HCT116 (cell line): ENCODE data around the gene RACK1. TPM values are rescaled to one million over a fixed set of nuclear protein-coding genes. Genes with fewer than 3 reads are reported as not detected.
"Not testable (repeated sequence)": the region's sequence is repeated elsewhere in the genome, so short reads cannot be mapped to it uniquely, and the experiment has no call there.

Experiments used
- ATAC-seq: fragments of 200-7000 bp; cut with Tn5 transposase; 2 replicates; pipeline ENCODE4 v1.9.1; 2020; ENCODE audit warnings: mild to moderate bottlenecking, moderate library complexity
- BruUV-seq: library from RNA; stranded (reverse); fragments of 400-500 nt; replicated peaks from 2 replicates; lab custom pipeline; 2021; lab: Mats Ljungman, UMichigan
- CTCF ChIA-PET: fragments of 300-600 bp; sonication (Branson Sonifier 250); formaldehyde crosslinking; loops from one replicate; lab custom pipeline; 2021; ENCODE audit warnings: antibody characterized with exemption; lab: Charles Lee
- POLR2A ChIA-PET: fragments of 300-600, 350-600 bp; sonication (Branson Sonifier 250); formaldehyde crosslinking; loops from one replicate; lab custom pipeline; 2021; ENCODE audit warnings: antibody characterized with exemption; lab: Charles Lee
- RAD21 ChIA-PET, 2 experiments: fragments of 300-600 bp; sonication (Branson Sonifier 250); formaldehyde crosslinking; loops; one replicate each; lab custom pipeline; 2023; ENCODE audit warnings: low total read pairs in 2 of 2; ENCODE audit not compliant: uncharacterized antibody in 2 of 2, unreplicated experiment in 2 of 2, low non-redundant PET in 1 of 2; lab: Charles Lee
- DNase-seq: peaks from one replicate; pipeline ENCODE4 v3.0.0-alpha.2; 2010; ENCODE audit warnings: low read depth, low spot score
- H2AFZ ChIP-seq: fragments of 200-600 bp; shearing (Covaris generic), sonication (generic); 2 replicates; pipeline ENCODE4 v1.6.1; 2017; ENCODE audit warnings: low read depth, mixed run types, mixed read lengths, antibody characterized with exemption, low read length; ENCODE audit not compliant: poor library complexity, severe bottlenecking
- H3K27ac ChIP-seq: 2 replicates; pipeline ENCODE4 v1.5.1; 2012; ENCODE audit warnings: low read depth, low read length
- H3K27me3 ChIP-seq: fragments of 200-600 bp; sonication (generic); 2 replicates; pipeline ENCODE4 v1.6.1; 2016; ENCODE audit warnings: mixed run types, low read length, mixed read lengths; ENCODE audit not compliant: insufficient read depth
- H3K36me3 ChIP-seq, 2 experiments: fragments of 200-500 bp in 1 of 2; fragments of 200-600 bp in 1 of 2; sonication (Bioruptor generic) in 1 of 2; sonication (generic) in 1 of 2; 2 replicates each; pipeline versions ENCODE4 v1.5.1 to v1.6.1; 2014 to 2016; ENCODE audit warnings: low read length in 2 of 2, inconsistent platforms in 1 of 2, mixed read lengths in 1 of 2, mixed run types in 1 of 2; ENCODE audit not compliant: insufficient read depth in 2 of 2, control insufficient read depth in 1 of 2
- H3K4me1 ChIP-seq, 2 experiments: fragments of 200-600 bp in 1 of 2; sonication (generic) in 1 of 2; 2 replicates each; pipeline versions ENCODE4 v1.5.1 to v1.6.1; 2012 to 2017; ENCODE audit warnings: low read length in 2 of 2, inconsistent platforms in 1 of 2, mild to moderate bottlenecking in 1 of 2, mixed read lengths in 1 of 2, mixed run types in 1 of 2, moderate library complexity in 1 of 2; ENCODE audit not compliant: insufficient read depth in 2 of 2, control insufficient read depth in 1 of 2
- H3K4me2 ChIP-seq: fragments of 200-600 bp; sonication (generic); 2 replicates; pipeline ENCODE4 v1.6.1; 2017; ENCODE audit warnings: mixed run types, low read length, mixed read lengths
- H3K4me3 ChIP-seq, 2 experiments: fragments of 200-600 bp in 1 of 2; sonication (generic) in 1 of 2; replicated peaks in 1 of 2; 2 replicates each; pipeline ENCODE4 v1.5.1; 2011 to 2016; ENCODE audit warnings: low read length in 2 of 2, control low read depth in 1 of 2, low read depth in 1 of 2, mild to moderate bottlenecking in 1 of 2, mixed read lengths in 1 of 2, mixed run types in 1 of 2
- H3K79me2 ChIP-seq: fragments of 200-600 bp; sonication (generic); 2 replicates; pipeline ENCODE4 v1.6.1; 2017; ENCODE audit warnings: mild to moderate bottlenecking, mixed run types, low read length, moderate library complexity, mixed read lengths; ENCODE audit not compliant: insufficient read depth
- H3K9ac ChIP-seq: fragments of 200-600 bp; sonication (generic); 2 replicates; pipeline ENCODE4 v1.6.1; 2016; ENCODE audit warnings: low read length, mixed read lengths
- H3K9me2 ChIP-seq: fragments of 200-600 bp; sonication (generic), shearing (Covaris generic); 2 replicates; pipeline ENCODE4 v1.6.1; 2017; ENCODE audit warnings: mixed run types, mild to moderate bottlenecking, moderate library complexity; ENCODE audit not compliant: insufficient read depth
- H3K9me3 ChIP-seq, 2 experiments: fragments of 200-500 bp in 1 of 2; fragments of 200-600 bp in 1 of 2; sonication (Bioruptor generic) in 1 of 2; sonication (generic) in 1 of 2; 2 replicates each; pipeline ENCODE4 v1.6.1; 2014 to 2017; ENCODE audit warnings: low read length in 2 of 2, mixed read lengths in 2 of 2, inconsistent platforms in 1 of 2, low read depth in 1 of 2, mild to moderate bottlenecking in 1 of 2, mixed run types in 1 of 2, moderate library complexity in 1 of 2; ENCODE audit not compliant: control insufficient read depth in 1 of 2, insufficient read depth in 1 of 2
- H4K20me1 ChIP-seq: fragments of 200-600 bp; sonication (generic), shearing (Covaris generic); 2 replicates; pipeline ENCODE4 v1.6.1; 2017; ENCODE audit warnings: mixed run types, mild to moderate bottlenecking, moderate library complexity; ENCODE audit not compliant: insufficient read depth
- EGR1 ChIP-seq: IDR thresholded peaks from 2 replicates; pipeline ENCODE4 v1.6.1; 2012; ENCODE audit warnings: low read depth
- EZH2 ChIP-seq: fragments of 200-600 bp; sonication (generic); IDR thresholded peaks from 2 replicates; pipeline ENCODE4 v1.6.1; 2017; ENCODE audit warnings: antibody characterized with exemption, mixed run types
- EZH2phosphoT487 ChIP-seq: fragments of 200-600 bp; IDR thresholded peaks from 2 replicates; pipeline ENCODE4 v1.6.1; 2018; ENCODE audit warnings: antibody characterized with exemption, borderline replicate concordance
- RAD21 ChIP-seq: IDR thresholded peaks from 2 replicates; pipeline ENCODE4 v1.6.1; 2012; ENCODE audit warnings: low read depth, mild to moderate bottlenecking
- SRF ChIP-seq: IDR thresholded peaks from 2 replicates; pipeline ENCODE4 v1.6.1; 2012; ENCODE audit warnings: low read depth
- YY1 ChIP-seq: IDR thresholded peaks from 2 replicates; pipeline ENCODE4 v1.6.1; 2011; ENCODE audit warnings: low read length, low read depth, moderate library complexity, mild to moderate bottlenecking; ENCODE audit not compliant: insufficient replicate concordance; ENCODE audit errors: extremely low read depth
- intact Hi-C: fragments of 100-400 bp; cut with micrococcal nuclease; formaldehyde crosslinking; loops from 2 replicates; pipeline ENCODE4 v1.10.0; 2022
- total RNA-seq: library from RNA; stranded (reverse); gene quantifications from one replicate; pipeline ENCODE4 v1.2.1, GENCODE V29; 2021; ENCODE audit not compliant: unreplicated experiment

RACK1 gene
- total RNA-seq, 1 experiment from 2014 or later, result 2,432 TPM

GRCh38 chr5:181282874-181283273, 39.2 kb upstream of the RACK1 start:
- H3K27ac ChIP-seq, result no peak overlapping the region
- no peaks in the 10 kb centered on the region for H3K4me1 ChIP-seq
- no peak for ATAC-seq
- H3K4me2 ChIP-seq, result no peak overlapping the region
- H3K27me3 ChIP-seq, result no peaks in the 10 kb centered on the region
- RAD21 ChIA-PET, result no interaction called here
- H2AFZ ChIP-seq, result no peak overlapping the region
- H3K9ac ChIP-seq, result no peak overlapping the region
- H3K79me2 ChIP-seq, result no peaks in the 10 kb centered on the region
- CTCF ChIA-PET, result no interaction called here
- H4K20me1 ChIP-seq, result no peaks in the 10 kb centered on the region
- H3K36me3 ChIP-seq, result no peaks in the 10 kb centered on the region
- H3K9me2 ChIP-seq, result no peaks in the 10 kb centered on the region
- H3K9me3 ChIP-seq, result no peaks in the 10 kb centered on the region
- intact Hi-C loops, result no loop called here
- no peak for TF ChIP-seq RAD21
- TF ChIP-seq YY1, result no peak
- no peak for TF ChIP-seq EGR1
- no peak for TF ChIP-seq EZH2phosphoT487
- TF ChIP-seq EZH2, result no peak
- TF ChIP-seq SRF, result no peak
- no TSS peak for BruUV-seq
- no peak overlapping the region for H3K4me3 ChIP-seq
- POLR2A ChIA-PET, result no interaction called here
- no peak for DNase-seq

- H3K4me1 ChIP-seq, H3K4me3 ChIP-seq, H2AFZ ChIP-seq, BruUV-seq, H3K9me3 ChIP-seq, CTCF ChIA-PET, H3K36me3 ChIP-seq, H4K20me1 ChIP-seq, ATAC-seq, H3K9ac ChIP-seq, DNase-seq, H3K79me2 ChIP-seq, H3K4me2 ChIP-seq, H3K27me3 ChIP-seq, H3K9me2 ChIP-seq, H3K27ac ChIP-seq, intact Hi-C loops, POLR2A ChIA-PET, RAD21 ChIA-PET: not testable (repeated sequence)
These were observed 38.7 kb upstream of the RACK1 start for GRCh38 chr5:181282415-181282814.
